ENCODE results near the gene MAP7.

Gene MAP7

DNA sequence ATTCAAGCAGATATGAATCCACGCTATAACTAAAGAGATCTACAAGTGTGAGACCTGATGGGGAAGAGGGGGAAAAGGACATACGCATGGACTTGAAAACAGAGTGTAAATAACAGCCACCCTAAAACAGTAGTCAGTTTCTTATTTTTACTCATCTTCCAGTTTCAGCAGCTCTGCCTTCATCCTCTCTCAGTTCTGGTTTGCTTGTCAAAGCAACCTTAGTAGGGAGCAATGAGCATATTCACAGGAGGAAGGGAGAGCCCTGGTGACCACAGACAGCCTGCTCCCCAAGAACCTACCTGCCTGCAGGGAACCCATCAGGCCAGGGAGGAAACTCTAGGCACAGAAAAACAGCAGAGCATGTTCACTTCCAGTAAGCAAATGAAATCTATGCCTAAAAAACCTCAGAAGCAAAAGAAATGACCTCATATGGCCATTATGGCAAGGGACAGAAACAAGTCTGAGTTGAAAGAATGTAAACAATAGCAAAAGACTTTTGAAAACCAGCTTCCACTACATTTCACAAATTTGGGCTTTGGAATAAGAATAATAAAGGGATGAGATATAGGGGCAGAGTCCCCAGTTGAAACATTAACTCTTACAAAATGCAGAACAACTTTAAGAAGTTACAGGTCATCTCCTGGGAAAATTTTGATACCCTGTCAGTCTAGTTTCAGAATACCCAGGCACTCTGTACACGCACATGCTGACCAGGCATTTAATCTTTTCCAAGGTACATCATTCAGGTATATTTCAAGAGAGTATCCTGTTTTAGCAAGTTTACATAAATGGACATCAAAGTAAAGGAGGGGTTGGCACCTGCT is 139.8 kb downstream of the MAP7 start:
- TF ChIP-seq, protein P1, sequence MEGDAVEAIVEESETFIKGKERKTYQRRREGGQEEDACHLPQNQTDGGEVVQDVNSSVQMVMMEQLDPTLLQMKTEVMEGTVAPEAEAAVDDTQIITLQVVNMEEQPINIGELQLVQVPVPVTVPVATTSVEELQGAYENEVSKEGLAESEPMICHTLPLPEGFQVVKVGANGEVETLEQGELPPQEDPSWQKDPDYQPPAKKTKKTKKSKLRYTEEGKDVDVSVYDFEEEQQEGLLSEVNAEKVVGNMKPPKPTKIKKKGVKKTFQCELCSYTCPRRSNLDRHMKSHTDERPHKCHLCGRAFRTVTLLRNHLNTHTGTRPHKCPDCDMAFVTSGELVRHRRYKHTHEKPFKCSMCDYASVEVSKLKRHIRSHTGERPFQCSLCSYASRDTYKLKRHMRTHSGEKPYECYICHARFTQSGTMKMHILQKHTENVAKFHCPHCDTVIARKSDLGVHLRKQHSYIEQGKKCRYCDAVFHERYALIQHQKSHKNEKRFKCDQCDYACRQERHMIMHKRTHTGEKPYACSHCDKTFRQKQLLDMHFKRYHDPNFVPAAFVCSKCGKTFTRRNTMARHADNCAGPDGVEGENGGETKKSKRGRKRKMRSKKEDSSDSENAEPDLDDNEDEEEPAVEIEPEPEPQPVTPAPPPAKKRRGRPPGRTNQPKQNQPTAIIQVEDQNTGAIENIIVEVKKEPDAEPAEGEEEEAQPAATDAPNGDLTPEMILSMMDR (IDR thresholded peaks at IDR 0.05; ENCODE audit: insufficient read depth, low read depth, low read length, missing control alignments) = no peak
- no peak overlapping the region for H3K4me3 ChIP-seq (ENCODE audit: low read depth, low read length)
- DNase-seq (ENCODE audit: low read depth) = peak; percentile 66

DNA sequence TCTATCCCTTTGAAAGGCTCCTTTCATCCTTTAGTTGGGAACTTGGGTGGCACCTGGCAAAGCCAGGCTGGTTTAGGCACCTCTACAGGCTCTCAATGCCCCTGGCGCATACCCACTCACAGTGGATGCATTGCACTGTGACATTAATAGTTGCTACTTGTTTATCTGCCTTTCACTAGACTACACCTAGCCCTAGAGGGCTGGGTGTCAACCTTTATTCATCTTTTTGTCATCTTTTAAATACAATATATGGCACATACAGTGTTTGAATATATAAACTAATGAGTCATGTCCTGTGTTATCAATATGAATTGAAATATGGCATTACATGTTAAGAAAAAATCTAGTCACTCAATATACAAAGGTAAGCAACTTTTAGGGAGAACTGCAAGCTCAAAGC is 140.6 kb downstream of the MAP7 start:
- TF ChIP-seq, protein P1 (IDR thresholded peaks at IDR 0.05; ENCODE audit: insufficient read depth, low read depth, low read length, missing control alignments) = no peak
- DNase-seq (ENCODE audit: low read depth) = no peak
- no peak overlapping the region for H3K4me3 ChIP-seq (ENCODE audit: low read depth, low read length)

DNA sequence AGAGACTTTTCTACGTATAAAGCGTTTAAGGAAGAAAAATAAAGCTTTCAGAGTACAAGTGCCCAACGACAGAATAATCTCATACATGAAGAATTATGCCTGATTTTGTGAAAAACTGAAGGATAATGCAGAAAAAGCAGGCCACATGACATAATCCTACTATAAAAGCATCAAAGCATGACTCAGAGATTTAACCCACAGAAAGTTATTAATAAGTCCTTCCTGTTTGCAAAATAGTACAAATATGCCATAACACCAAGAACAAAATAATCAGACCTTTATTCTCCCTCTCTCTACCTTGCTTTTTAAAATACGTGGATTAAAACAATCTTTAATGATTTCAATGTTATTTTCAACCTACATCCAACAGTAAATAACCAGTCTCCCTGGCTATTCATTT is 142.0 kb downstream of the MAP7 start:
- no peak overlapping the region for H3K4me3 ChIP-seq (ENCODE audit: low read depth, low read length)
- TF ChIP-seq, protein P1 (IDR thresholded peaks at IDR 0.05; ENCODE audit: insufficient read depth, low read depth, low read length, missing control alignments) = no peak
- no peak for DNase-seq (ENCODE audit: low read depth)

DNA sequence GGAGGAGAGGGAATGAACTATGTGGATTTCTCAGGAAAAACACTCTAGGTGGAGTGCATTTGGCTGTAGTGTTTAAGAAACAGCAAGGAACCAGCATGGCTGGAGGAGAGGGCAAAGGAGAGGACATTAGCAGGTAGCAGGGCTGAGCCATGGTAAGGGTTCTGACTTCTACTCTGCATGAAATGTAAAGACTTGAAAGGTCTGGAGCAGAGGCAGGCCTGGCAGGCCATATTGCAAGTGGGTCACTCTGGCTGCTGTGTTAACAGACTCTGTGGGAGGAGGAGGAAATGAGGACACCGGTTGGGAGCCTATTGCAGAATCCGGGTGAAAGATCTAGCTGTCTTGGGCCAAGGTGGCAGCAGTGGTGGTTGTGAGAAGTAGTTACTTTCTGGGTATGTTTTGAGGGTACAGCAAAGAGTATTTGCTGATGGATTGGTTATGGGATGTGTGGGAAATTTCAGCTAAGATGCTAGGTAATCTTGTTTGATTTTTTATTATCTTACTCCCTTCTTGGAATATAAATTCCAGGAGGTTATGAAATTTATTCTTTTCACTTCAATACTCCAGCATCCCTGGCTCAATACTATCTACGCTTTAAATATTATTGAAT is 144.7 kb downstream of the MAP7 start:
- TF ChIP-seq, protein P1 (IDR thresholded peaks at IDR 0.05; ENCODE audit: insufficient read depth, low read depth, low read length, missing control alignments) = no peak
- no peak for DNase-seq (ENCODE audit: low read depth)
- no peak overlapping the region for H3K4me3 ChIP-seq (ENCODE audit: low read depth, low read length)

DNA sequence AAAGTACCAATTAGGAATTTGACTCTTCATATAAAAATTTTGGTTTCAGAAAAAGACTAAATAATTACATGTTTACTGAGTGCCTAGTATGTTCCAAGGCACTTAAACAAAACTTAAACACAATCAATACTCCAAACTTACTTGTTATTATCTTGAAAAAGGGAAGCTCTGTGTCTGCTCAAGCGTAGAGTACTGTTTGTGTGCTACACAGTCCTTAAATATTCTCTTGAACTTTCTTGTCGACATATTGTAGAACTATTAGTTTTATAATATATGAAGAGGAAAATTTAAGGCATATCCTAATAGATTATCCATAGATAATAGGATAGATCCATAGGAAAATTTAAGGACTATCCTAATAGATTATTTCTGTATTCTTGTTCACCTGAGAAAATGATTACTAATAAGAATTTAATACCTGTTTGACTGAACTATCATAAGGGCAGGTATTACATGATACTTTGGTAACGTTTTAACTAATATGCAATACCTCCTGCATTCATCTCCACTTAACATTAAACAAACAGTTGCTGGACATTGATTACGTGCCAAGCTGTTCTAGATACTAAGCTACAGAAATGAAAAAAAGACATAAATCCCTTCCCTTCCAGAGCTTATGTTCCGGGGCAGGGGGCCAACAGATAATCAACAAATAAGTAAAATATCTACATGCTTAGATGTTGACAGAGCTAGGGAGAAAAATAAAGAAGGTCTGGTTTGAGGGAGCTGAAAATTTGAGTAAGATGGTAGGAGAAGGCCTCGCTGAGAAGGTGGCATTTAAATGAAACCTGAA is 145.4 kb downstream of the MAP7 start:
- no peak for DNase-seq (ENCODE audit: low read depth)
- TF ChIP-seq, protein P1 (IDR thresholded peaks at IDR 0.05; ENCODE audit: insufficient read depth, low read depth, low read length, missing control alignments) = no peak
- no peak overlapping the region for H3K4me3 ChIP-seq (ENCODE audit: low read depth, low read length)

DNA sequence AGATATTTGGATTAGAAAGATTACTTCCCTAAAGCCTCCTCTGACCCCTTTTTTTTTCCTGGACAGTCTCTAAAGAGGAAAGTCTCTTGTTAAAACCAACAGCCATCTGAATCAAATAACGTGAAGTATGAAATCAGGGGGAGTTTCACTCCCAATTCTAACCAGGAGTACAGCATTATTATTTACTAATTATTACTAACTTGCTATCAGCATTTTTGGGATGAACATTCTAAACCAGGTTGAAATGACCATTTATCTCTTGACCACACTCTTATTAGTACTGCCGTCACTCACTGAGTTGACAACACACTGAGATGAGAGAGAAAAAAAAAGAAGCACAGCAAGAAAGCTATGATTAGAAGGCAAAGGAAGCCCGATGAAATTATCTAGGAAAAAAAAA is 146.2 kb downstream of the MAP7 start:
- H3K4me3 ChIP-seq (ENCODE audit: low read depth, low read length) = no peak overlapping the region
- TF ChIP-seq, protein P1 (IDR thresholded peaks at IDR 0.05; ENCODE audit: insufficient read depth, low read depth, low read length, missing control alignments) = no peak
- no peak for DNase-seq (ENCODE audit: low read depth)

All from GM12865 (cell line).